LNCaP clone FGC (cell line): ENCODE measurements around the gene RASSF4.

Experiments used
- DNase-seq: peaks from one replicate; pipeline ENCODE4 v3.0.0-alpha.2; 2011; ENCODE audit warnings: low read depth
- H3K4me3 ChIP-seq: 2 replicates; pipeline ENCODE4 v1.5.1; 2011; ENCODE audit warnings: mild to moderate bottlenecking, low read depth, low read length, control low read depth
- TF ChIP-seq, protein P1 (sequence below): IDR thresholded peaks from 2 replicates; pipeline ENCODE4 v1.5.1; 2012; ENCODE audit warnings: mild to moderate bottlenecking; ENCODE audit not compliant: control insufficient read depth, insufficient read depth; ENCODE audit errors: extremely low read depth

The RASSF4 gene

GRCh38 chr10:45044290-45044689 lies 84.7 kb downstream of the RASSF4 start:
- TF ChIP-seq, protein P1, sequence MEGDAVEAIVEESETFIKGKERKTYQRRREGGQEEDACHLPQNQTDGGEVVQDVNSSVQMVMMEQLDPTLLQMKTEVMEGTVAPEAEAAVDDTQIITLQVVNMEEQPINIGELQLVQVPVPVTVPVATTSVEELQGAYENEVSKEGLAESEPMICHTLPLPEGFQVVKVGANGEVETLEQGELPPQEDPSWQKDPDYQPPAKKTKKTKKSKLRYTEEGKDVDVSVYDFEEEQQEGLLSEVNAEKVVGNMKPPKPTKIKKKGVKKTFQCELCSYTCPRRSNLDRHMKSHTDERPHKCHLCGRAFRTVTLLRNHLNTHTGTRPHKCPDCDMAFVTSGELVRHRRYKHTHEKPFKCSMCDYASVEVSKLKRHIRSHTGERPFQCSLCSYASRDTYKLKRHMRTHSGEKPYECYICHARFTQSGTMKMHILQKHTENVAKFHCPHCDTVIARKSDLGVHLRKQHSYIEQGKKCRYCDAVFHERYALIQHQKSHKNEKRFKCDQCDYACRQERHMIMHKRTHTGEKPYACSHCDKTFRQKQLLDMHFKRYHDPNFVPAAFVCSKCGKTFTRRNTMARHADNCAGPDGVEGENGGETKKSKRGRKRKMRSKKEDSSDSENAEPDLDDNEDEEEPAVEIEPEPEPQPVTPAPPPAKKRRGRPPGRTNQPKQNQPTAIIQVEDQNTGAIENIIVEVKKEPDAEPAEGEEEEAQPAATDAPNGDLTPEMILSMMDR, result no peak
- DNase-seq, result no peak
- H3K4me3 ChIP-seq, result no peak overlapping the region
